WI38 (cell line): ENCODE data around the gene PRRX2.

Source experiments
- H3K4me3 ChIP-seq: 2 replicates; pipeline ENCODE4 v1.5.1; 2011; ENCODE audit warnings: low read depth, mild to moderate bottlenecking, control low read depth, low read length
- CTCF ChIP-seq: IDR thresholded peaks from 2 replicates; pipeline ENCODE4 v1.5.1; 2012; ENCODE audit warnings: low read depth, mild to moderate bottlenecking, control low read depth, low read length

The PRRX2 gene

GRCh38 chr9:129673602-129674001 is 8.2 kb downstream of the PRRX2 start:
- TF ChIP-seq CTCF, result no peak
- H3K4me3 ChIP-seq, result no peak overlapping the region

- no peak for TF ChIP-seq CTCF
- no peak overlapping the region for H3K4me3 ChIP-seq
Observed at GRCh38 chr9:129674229-129674628, 8.8 kb downstream of the PRRX2 start.

- no peak for TF ChIP-seq CTCF
Observed at GRCh38 chr9:129675620-129676019, 10.2 kb downstream of the PRRX2 start.

GRCh38 chr9:129676287-129676686 is 10.8 kb downstream of the PRRX2 start:
- no peak for TF ChIP-seq CTCF
- H3K4me3 ChIP-seq, result no peak overlapping the region

More at GRCh38 chr9:129675620-129676019, 10.2 kb downstream of the PRRX2 start:
- no peak overlapping the region for H3K4me3 ChIP-seq

- H3K4me3 ChIP-seq, result no peak overlapping the region
- TF ChIP-seq CTCF, result no peak
Observed at GRCh38 chr9:129676975-129677374, 11.5 kb downstream of the PRRX2 start.

GRCh38 chr9:129677456-129677855 is 12.0 kb downstream of the PRRX2 start:
- H3K4me3 ChIP-seq, result no peak overlapping the region
- TF ChIP-seq CTCF, result no peak

GRCh38 chr9:129678844-129679243 is 13.4 kb downstream of the PRRX2 start:
- H3K4me3 ChIP-seq, result no peak overlapping the region
- TF ChIP-seq CTCF, result no peak
